HEK293 (cell line): ENCODE data around the gene SCN8A.

Experiments used
- TCF7L2 ChIP-seq: IDR thresholded peaks from 2 replicates; pipeline ENCODE4 v1.6.1; 2011; ENCODE audit warnings: low read depth, mild to moderate bottlenecking, inconsistent platforms, low read length, moderate library complexity, borderline replicate concordance
- ZFP3 ChIP-seq: fragments of 450-650 bp; formaldehyde crosslinking; IDR thresholded peaks from 2 replicates; pipeline ENCODE4 v1.5.1; 2016; ENCODE audit warnings: low read depth, missing biosample characterization, missing genetic modification characterization
- ZNF175 ChIP-seq: fragments of 450-650 bp; formaldehyde crosslinking; IDR thresholded peaks from 2 replicates; pipeline ENCODE4 v1.5.1; 2016; ENCODE audit warnings: missing biosample characterization, missing genetic modification characterization
- ZNF23 ChIP-seq: fragments of 450-650 bp; formaldehyde crosslinking; IDR thresholded peaks from 2 replicates; pipeline ENCODE4 v1.5.1; 2016; ENCODE audit warnings: missing biosample characterization, missing genetic modification characterization, borderline replicate concordance
- ZNF274 ChIP-seq, 2 experiments: fragments of 200-500 bp in 1 of 2; fragments of 450-650 bp in 1 of 2; sonication (Bioruptor generic) in 1 of 2; formaldehyde crosslinking in 1 of 2; IDR thresholded peaks; 2 replicates each; pipeline versions ENCODE4 v1.5.1 to v1.6.1; 2014 to 2016; ENCODE audit warnings: borderline replicate concordance in 1 of 2, inconsistent platforms in 1 of 2, low read length in 1 of 2, missing biosample characterization in 1 of 2, missing genetic modification characterization in 1 of 2
- TF ChIP-seq, protein P1 (sequence below): fragments of 450-650 bp; formaldehyde crosslinking; IDR thresholded peaks from 2 replicates; pipeline ENCODE4; 2016; ENCODE audit warnings: missing biosample characterization, missing genetic modification characterization
- TF ChIP-seq, protein P2 (sequence below): fragments of 450-650 bp; formaldehyde crosslinking; IDR thresholded peaks from 2 replicates; pipeline ENCODE4 v1.5.1; 2016; ENCODE audit warnings: missing biosample characterization, missing genetic modification characterization
- TF ChIP-seq, protein P3 (sequence below): fragments of 450-650 bp; formaldehyde crosslinking; IDR thresholded peaks from 2 replicates; pipeline ENCODE4 v1.5.1; 2016; ENCODE audit warnings: missing biosample characterization, missing genetic modification characterization

DNA sequence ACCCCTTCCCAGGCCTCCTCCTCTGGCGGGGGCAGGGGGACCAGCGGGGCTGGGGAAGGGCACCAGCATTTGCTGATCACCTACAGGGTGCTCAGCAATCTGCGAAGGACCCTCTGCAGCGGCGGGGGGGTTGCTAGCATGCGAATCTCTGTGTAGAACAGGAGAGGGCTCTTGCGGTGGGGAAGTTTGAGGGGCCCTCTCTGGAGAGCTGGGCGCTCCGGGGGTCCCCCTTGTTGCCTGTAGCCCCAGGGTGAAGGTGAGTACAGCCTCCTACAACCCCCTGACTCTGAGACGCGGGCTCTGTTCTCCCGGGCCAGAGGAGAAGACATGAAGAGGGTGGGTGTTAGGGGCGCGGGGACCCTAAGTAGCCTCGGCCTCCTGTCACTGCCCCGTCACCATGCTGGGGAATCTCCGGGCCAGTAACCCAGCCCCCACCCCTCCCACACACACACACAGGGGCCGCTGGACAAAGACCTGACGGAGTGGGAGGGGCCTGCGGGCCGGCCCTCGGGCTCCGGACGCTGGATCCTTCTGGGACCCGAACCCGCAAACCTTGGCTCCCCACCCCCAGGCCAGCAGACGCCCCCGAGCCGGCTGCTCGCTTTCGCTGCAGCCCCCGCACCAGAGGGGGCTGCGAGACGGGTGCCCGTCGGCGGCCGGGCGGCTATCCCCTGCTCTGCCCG lies 256.8 kb downstream of the SCN8A start:
- TF ChIP-seq, protein P1, sequence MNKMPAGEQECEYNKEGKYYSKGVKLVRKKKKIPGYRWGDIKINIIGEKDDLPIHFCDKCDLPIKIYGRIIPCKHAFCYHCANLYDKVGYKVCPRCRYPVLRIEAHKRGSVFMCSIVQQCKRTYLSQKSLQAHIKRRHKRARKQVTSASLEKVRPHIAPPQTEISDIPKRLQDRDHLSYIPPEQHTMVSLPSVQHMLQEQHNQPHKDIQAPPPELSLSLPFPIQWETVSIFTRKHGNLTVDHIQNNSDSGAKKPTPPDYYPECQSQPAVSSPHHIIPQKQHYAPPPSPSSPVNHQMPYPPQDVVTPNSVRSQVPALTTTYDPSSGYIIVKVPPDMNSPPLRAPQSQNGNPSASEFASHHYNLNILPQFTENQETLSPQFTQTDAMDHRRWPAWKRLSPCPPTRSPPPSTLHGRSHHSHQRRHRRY, result no peak
- TF ChIP-seq, protein P2, sequence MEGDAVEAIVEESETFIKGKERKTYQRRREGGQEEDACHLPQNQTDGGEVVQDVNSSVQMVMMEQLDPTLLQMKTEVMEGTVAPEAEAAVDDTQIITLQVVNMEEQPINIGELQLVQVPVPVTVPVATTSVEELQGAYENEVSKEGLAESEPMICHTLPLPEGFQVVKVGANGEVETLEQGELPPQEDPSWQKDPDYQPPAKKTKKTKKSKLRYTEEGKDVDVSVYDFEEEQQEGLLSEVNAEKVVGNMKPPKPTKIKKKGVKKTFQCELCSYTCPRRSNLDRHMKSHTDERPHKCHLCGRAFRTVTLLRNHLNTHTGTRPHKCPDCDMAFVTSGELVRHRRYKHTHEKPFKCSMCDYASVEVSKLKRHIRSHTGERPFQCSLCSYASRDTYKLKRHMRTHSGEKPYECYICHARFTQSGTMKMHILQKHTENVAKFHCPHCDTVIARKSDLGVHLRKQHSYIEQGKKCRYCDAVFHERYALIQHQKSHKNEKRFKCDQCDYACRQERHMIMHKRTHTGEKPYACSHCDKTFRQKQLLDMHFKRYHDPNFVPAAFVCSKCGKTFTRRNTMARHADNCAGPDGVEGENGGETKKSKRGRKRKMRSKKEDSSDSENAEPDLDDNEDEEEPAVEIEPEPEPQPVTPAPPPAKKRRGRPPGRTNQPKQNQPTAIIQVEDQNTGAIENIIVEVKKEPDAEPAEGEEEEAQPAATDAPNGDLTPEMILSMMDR (tag by site-specific recombination), result no peak
- no peak for TF ChIP-seq TCF7L2
- no peak for TF ChIP-seq ZNF175 (tag by site-specific recombination)
- TF ChIP-seq, protein P3, sequence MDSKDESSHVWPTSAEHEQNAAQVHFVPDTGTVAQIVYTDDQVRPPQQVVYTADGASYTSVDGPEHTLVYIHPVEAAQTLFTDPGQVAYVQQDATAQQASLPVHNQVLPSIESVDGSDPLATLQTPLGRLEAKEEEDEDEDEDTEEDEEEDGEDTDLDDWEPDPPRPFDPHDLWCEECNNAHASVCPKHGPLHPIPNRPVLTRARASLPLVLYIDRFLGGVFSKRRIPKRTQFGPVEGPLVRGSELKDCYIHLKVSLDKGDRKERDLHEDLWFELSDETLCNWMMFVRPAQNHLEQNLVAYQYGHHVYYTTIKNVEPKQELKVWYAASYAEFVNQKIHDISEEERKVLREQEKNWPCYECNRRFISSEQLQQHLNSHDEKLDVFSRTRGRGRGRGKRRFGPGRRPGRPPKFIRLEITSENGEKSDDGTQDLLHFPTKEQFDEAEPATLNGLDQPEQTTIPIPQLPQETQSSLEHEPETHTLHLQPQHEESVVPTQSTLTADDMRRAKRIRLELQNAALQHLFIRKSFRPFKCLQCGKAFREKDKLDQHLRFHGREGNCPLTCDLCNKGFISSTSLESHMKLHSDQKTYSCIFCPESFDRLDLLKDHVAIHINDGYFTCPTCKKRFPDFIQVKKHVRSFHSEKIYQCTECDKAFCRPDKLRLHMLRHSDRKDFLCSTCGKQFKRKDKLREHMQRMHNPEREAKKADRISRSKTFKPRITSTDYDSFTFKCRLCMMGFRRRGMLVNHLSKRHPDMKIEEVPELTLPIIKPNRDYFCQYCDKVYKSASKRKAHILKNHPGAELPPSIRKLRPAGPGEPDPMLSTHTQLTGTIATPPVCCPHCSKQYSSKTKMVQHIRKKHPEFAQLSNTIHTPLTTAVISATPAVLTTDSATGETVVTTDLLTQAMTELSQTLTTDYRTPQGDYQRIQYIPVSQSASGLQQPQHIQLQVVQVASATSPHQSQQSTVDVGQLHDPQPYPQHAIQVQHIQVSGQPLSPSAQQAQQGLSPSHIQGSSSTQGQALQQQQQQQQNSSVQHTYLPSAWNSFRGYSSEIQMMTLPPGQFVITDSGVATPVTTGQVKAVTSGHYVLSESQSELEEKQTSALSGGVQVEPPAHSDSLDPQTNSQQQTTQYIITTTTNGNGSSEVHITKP (tag by site-specific recombination), result no peak
- TF ChIP-seq ZNF274 (IDR thresholded peaks at IDR 0.05; ENCODE audit: low read length), result no peak
- no peak for TF ChIP-seq ZNF274 (tag by site-specific recombination; IDR thresholded peaks at IDR 0.05; ENCODE audit: borderline replicate concordance)
- TF ChIP-seq ZFP3, result no peak
- no peak for TF ChIP-seq ZNF23
